CD4-positive, alpha-beta T cell treated with Interleukin-4 for 4 hours (primary cell): Measurements from ENCODE around the gene PTRH1.

Experiments
- DNase-seq: peaks from one replicate; pipeline ENCODE4 v3.0.0-alpha.2; 2020

The PTRH1 gene

DNA sequence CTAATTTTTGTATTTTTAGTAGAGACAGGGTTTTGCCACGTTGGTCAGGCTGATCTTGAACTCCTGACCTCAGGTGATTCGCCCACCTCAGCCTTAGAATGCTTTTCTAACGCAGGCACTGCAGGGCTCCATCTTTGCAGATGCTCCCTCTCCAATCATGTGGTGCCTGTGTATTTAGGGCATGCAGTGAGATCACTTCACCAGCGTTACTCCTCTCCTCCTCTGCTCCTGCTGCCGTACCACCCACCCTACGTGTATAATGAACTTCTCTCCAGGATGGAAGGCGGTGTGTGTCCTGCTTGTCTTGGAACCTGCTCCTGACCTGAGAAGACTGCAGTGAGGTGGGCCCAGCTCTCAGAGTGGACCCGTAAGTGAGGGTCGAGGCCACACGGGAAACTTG lies 22.3 kb downstream of the PTRH1 start:
- no peak for DNase-seq

DNA sequence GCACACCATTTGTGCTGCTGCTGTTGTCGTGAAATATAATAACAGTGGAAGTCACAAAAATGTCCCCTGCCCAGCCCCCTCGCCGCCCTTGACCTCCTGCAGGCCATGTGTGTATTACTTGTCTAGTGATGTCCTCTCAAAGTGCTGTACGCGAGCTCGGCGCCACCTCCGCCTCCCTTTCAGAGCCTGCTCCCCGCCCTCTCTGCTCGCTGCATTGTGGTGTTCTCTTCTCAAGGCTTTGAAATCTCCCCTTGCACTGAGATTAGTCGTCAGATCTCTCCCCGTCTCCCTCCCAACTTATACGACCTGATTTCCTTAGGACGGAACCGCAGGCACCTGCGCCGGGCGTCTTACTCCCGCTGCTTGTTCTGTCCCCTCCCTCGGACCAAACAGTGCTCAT lies 23.4 kb downstream of the PTRH1 start:
- no peak for DNase-seq

GRCh38 chr9:127690735-127691134 lies 24.7 kb downstream of the PTRH1 start:
- DNase-seq = no peak

GRCh38 chr9:127689329-127690000 lies 26.0 kb downstream of the PTRH1 start:
- no peak for DNase-seq

GRCh38 chr9:127686461-127687393 lies 28.7 kb downstream of the PTRH1 start:
- DNase-seq = no peak

DNA sequence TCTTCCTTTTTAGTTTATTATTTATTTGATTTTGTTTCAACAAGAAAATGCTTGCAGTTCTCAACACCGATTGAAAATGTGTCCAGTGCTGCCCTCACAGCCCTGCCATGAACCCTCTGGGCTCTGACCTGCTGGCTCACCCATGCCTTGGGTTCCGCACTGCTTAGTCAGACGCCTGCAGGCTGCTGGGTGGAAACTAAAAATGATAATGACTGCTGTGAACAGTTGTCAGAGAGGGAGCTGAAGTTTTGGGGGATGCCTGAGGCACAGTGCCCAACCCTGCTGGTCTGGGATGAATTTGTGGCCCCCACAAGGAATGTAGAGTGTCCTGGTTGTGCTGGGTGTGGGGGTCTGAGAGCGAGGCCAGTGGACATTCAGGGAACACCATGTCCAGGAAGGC lies 30.9 kb downstream of the PTRH1 start:
- no peak for DNase-seq

GRCh38 chr9:127683723-127684122 lies 31.7 kb downstream of the PTRH1 start:
- DNase-seq = no peak

- no peak for DNase-seq
Measured at GRCh38 chr9:127682351-127683136, 32.9 kb downstream of the PTRH1 start.

DNA sequence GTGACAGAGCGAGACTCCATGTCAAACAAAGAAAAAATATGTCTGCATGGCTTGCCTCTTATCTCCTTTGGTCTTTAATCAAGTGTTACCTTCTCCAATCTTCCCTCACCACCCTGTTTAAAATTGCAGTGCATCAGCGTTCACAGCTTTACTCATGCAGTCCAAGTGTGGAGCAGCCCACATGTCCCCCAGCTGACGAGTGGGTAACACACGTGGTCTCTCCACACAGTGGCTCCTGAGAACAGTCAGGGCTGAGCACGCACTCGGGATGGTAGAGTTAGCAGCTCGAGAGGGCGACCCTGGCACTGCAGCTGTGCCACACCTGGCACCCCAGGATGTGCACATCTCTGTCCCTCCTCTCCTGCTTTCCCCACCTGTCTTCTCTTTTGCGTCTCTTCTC lies 34.6 kb downstream of the PTRH1 start:
- DNase-seq = no peak

- no peak for DNase-seq
Measured at GRCh38 chr9:127680226-127680625, 35.2 kb downstream of the PTRH1 start.

DNA sequence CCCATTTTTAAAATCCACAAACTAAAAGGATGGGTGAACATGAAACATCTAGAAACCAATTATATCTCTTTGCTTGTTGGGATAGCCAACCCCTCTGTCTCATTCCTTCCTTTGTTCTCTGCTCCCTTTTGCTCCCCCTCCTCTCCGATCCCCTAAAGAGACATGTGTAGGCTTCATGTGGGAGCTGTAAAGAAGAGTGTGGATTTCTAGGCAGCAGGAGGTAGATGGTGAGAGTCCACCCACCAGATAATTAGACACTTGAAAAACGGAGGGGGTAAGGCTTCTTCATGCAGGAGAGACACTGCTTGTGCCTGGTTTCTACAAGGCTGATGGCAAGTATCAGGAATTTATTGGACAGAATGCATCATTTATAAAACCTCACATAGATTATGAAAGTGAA lies 36.0 kb downstream of the PTRH1 start:
- DNase-seq = no peak

- no peak for DNase-seq
Measured at GRCh38 chr9:127676638-127677037, 38.8 kb downstream of the PTRH1 start.

- no peak for DNase-seq
Measured at GRCh38 chr9:127673234-127673633, 42.2 kb downstream of the PTRH1 start.

GRCh38 chr9:127667906-127668305 lies 47.6 kb downstream of the PTRH1 start:
- no peak for DNase-seq

- no peak for DNase-seq
Measured at GRCh38 chr9:127667127-127667844, 48.2 kb downstream of the PTRH1 start.

GRCh38 chr9:127664678-127665507 lies 50.6 kb downstream of the PTRH1 start:
- DNase-seq = no peak

DNA sequence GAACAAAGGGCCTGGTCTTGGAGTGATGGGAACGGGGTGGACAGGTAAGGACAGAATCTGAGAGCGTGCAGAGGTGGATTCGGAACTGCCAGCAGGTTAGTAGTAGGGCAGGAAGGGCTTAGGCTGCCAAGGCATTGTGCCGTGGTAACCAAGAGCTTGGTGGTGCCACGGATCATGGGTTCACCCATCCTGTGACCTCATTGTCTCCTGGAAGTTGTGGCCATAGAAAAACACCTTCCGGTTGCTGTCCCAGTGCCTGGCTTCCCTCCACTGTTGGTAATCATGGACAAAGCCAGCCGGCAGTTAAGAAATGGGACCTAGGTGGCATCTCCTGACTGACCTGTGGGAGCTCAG lies 51.2 kb downstream of the PTRH1 start:
- DNase-seq = no peak
